Left hindlimb (tissue), 1 donor: ENCODE measurements around the gene CNOT9.

Experiments used
- DNase-seq: peaks from one replicate; pipeline ENCODE4 v3.0.0-alpha.2; 2018

Gene CNOT9

GRCh38 chr2:218578272-218578877, 9.7 kb downstream of the CNOT9 start:
- no peak for DNase-seq

- DNase-seq = no peak
Measured at GRCh38 chr2:218582076-218582475, 13.4 kb downstream of the CNOT9 start.

GRCh38 chr2:218583983-218584850, 15.6 kb downstream of the CNOT9 start:
- DNase-seq = no peak

GRCh38 chr2:218585541-218585940, 16.9 kb downstream of the CNOT9 start:
- no peak for DNase-seq

- peak; percentile 78 for DNase-seq
Measured at GRCh38 chr2:218605432-218605831, 36.8 kb downstream of the CNOT9 start.

GRCh38 chr2:218607436-218608115, 38.9 kb downstream of the CNOT9 start, which contains the start of gene PLCD4:
Gene PLCD4 (plus strand): TSS chr2:218607899. CDS start chr2:218615740, 7,841 bp downstream.
- peak; percentile 72 for DNase-seq

- DNase-seq = no peak
Measured at GRCh38 chr2:218615868-218616315, 47.3 kb downstream of the CNOT9 start.

- no peak for DNase-seq
Measured at GRCh38 chr2:218618102-218618860, 49.6 kb downstream of the CNOT9 start.

- DNase-seq = no peak
Measured at GRCh38 chr2:218621007-218621406, 52.4 kb downstream of the CNOT9 start.

GRCh38 chr2:218622606-218623365, 54.1 kb downstream of the CNOT9 start:
- DNase-seq = no peak

- DNase-seq = no peak
Measured at GRCh38 chr2:218623366-218623705, 54.7 kb downstream of the CNOT9 start.

GRCh38 chr2:218626369-218626768, 57.7 kb downstream of the CNOT9 start:
- no peak for DNase-seq

GRCh38 chr2:218627939-218628338, 59.3 kb downstream of the CNOT9 start:
- no peak for DNase-seq

GRCh38 chr2:218631837-218632236, 63.2 kb downstream of the CNOT9 start:
- no peak for DNase-seq

- no peak for DNase-seq
Measured at GRCh38 chr2:218635719-218636118, 67.1 kb downstream of the CNOT9 start.

GRCh38 chr2:218638372-218638771, 69.7 kb downstream of the CNOT9 start:
- no peak for DNase-seq

GRCh38 chr2:218642121-218642656, 73.5 kb downstream of the CNOT9 start:
- no peak for DNase-seq

- DNase-seq = no peak
Measured at GRCh38 chr2:218642786-218643185, 74.1 kb downstream of the CNOT9 start.

- no peak for DNase-seq
Measured at GRCh38 chr2:218643751-218644310, 75.2 kb downstream of the CNOT9 start.

GRCh38 chr2:218644721-218645120, 76.1 kb downstream of the CNOT9 start:
- DNase-seq = no peak

GRCh38 chr2:218645126-218645525, 76.5 kb downstream of the CNOT9 start:
- no peak for DNase-seq
